ENCODE results near the gene FOS. TPM values are rescaled to one million over a fixed set of nuclear protein-coding genes. Genes with fewer than 3 reads are reported as not detected.

The FOS gene
- total and polyA plus RNA-seq, 2 of the 13 experiments (the other 11 are each of a cell fraction or from before 2014, with no cell fraction given) = 15.9 to 24.2 TPM

DNA sequence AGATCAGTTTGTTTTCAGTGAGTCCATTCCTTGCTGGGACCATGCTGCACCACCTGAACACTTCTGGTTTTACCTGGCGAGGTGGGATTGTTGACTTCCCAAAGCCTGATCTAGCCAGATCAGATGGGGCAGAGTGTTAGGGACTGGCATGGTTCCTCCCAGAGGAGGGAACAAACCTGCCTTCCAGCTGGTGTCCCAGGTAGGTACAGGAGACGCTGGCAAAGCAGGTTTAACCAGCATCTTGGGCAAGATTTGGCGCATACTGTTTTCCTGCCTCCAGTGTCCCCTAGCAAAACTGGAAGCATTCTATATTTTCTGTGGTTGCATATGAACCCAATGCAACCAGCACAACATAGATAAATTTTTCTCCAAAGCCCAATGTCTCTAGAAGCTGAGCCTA, 14.6 kb upstream of the FOS start:
- WGBS (ENCODE audit: low lambda C conversion rate) = 40% methylated on average over 3 of the region's 3 CpGs
- ChIA-PET CTCF (ENCODE audit: low intra/inter-chr PET ratio, low total read pairs) (no interaction called here), POLR2A (no interaction called here)
- no peak overlapping the region for H3K4me2 ChIP-seq (ENCODE audit: low read depth, low read length)
- H3K36me3 ChIP-seq (replicated peaks in 1 of 2; ENCODE audit: control insufficient read depth in 1 of 2, insufficient read depth in 2 of 2, low read length in 2 of 2) = no peaks in the 10 kb centered on the region
- no peaks in the 10 kb centered on the region for H4K20me1 ChIP-seq (ENCODE audit: insufficient read depth, low read length)
- TF ChIP-seq ZNF619 (CRISPR knock-in tag; IDR thresholded peaks at IDR 0.05) (no peak), ZMYM2 (CRISPR knock-in tag; IDR thresholded peaks at IDR 0.05) (no peak)
- TF ChIP-seq, protein P1, sequence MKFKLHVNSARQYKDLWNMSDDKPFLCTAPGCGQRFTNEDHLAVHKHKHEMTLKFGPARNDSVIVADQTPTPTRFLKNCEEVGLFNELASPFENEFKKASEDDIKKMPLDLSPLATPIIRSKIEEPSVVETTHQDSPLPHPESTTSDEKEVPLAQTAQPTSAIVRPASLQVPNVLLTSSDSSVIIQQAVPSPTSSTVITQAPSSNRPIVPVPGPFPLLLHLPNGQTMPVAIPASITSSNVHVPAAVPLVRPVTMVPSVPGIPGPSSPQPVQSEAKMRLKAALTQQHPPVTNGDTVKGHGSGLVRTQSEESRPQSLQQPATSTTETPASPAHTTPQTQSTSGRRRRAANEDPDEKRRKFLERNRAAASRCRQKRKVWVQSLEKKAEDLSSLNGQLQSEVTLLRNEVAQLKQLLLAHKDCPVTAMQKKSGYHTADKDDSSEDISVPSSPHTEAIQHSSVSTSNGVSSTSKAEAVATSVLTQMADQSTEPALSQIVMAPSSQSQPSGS (CRISPR knock-in tag; IDR thresholded peaks at IDR 0.05) = no peak
- no peaks in the 10 kb centered on the region for H3K79me2 ChIP-seq (ENCODE audit: insufficient read depth, low read length)
- FAIRE-seq (no peak), DNase-seq (ENCODE audit: low spot score) (no peak), ATAC-seq (no peak)
- no TSS peak for BruUV-seq (replicated peaks)
- peaks cover 31% of the 10 kb centered on the region for H3K4me1 ChIP-seq (ENCODE audit: insufficient read depth, low read length)
- no peak overlapping the region for H2AFZ ChIP-seq (ENCODE audit: low read length)
- in situ Hi-C loops (cut with HindIII; ENCODE audit: extremely low pct_ligation_motif_present, low pct_unique_long_range_greater_than_20kb) (no loop called here), intact Hi-C loops (cut with micrococcal nuclease; ENCODE audit: unreplicated experiment) (no loop called here)
- no peak overlapping the region for H3K27ac ChIP-seq (ENCODE audit: extremely low read length, insufficient read depth, low read length)
- no peak overlapping the region for H3K9ac ChIP-seq (ENCODE audit: insufficient read depth, low read depth, low read length)
- H3K4me3 ChIP-seq (replicated peaks in 1 of 3; ENCODE audit: insufficient read depth in 1 of 3, low read depth in 2 of 3, low read length in 3 of 3) = no peak overlapping the region
- H3K27me3 ChIP-seq (ENCODE audit: control insufficient read depth in 1 of 2, insufficient read depth in 2 of 2, low read length in 2 of 2) = peaks cover 2 to 37% of the 10 kb centered on the region in 2 experiments; a peak in 4 of 5 replicates
- no peaks in the 10 kb centered on the region for H3K9me3 ChIP-seq (ENCODE audit: low read length)

DNA sequence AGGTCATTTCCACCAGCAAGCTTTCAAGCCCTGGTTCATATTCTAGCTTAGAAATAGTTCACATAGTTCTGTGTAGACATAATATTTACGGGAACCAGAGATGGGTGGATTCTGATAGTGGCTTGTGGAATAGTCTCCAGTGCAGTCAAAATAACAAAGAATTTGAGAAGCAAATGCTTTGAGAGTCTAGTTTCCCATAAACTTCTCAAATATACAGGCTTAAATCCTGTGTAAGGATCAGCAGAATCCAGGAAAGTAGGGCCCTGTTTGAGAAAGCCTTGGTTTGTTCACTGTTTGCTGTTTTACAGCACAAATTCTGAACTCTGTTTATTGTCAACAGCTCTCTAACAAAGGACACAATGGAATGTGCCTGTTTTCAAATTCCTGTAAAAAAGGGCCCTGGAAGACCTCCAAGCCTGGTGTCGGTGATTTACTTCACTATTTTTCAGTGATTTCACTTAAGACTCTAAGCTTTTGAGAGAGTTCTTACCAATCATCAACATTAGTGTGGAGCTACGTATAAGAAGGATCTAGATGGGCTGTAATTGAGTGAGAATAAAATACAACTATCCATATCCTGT, 11.4 kb upstream of the FOS start:
- ChIA-PET POLR2A (interaction anchor here (0.9 to 1.6 kb wide), 2 partner anchors 8 to 11 kb away, joined by 4 read pairs; partner anchors contain the start of gene FOS), CTCF (ENCODE audit: low intra/inter-chr PET ratio, low total read pairs) (no interaction called here)
- no peak overlapping the region for H3K4me3 ChIP-seq (replicated peaks in 1 of 3; ENCODE audit: insufficient read depth in 1 of 3, low read depth in 2 of 3, low read length in 3 of 3)
- DNase-seq (ENCODE audit: low spot score) = no peak
- in situ Hi-C loops (cut with HindIII; ENCODE audit: extremely low pct_ligation_motif_present, low pct_unique_long_range_greater_than_20kb) = no loop called here
- no peaks in the 10 kb centered on the region for H3K36me3 ChIP-seq (replicated peaks in 1 of 2; ENCODE audit: control insufficient read depth in 1 of 2, insufficient read depth in 2 of 2, low read length in 2 of 2)
- no peaks in the 10 kb centered on the region for H4K20me1 ChIP-seq (ENCODE audit: insufficient read depth, low read length)
- no peaks in the 10 kb centered on the region for H3K79me2 ChIP-seq (ENCODE audit: insufficient read depth, low read length)
- BruUV-seq (replicated peaks) = no TSS peak
- TF ChIP-seq GTF2F1 (IDR thresholded peaks at IDR 0.05; ENCODE audit: low read length) (no peak), ZFYVE20 (CRISPR knock-in tag; IDR thresholded peaks at IDR 0.05; ENCODE audit: borderline replicate concordance, low read depth) (no peak), ZNF292 (CRISPR knock-in tag; IDR thresholded peaks at IDR 0.05; ENCODE audit: borderline replicate concordance, low read depth) (no peak), SOX13 (IDR thresholded peaks at IDR 0.05) (no peak), SOX13 (CRISPR knock-in tag; conservative IDR thresholded peaks at IDR 0.05 in 1 of 2, IDR thresholded peaks at IDR 0.05 in 1 of 2) (peak in 1 of 2 experiments; percentile 36; a peak in 1 of 4 replicates), HMG20A (CRISPR knock-in tag; IDR thresholded peaks at IDR 0.05; ENCODE audit: borderline replicate concordance) (no peak), ZNF367 (CRISPR knock-in tag; IDR thresholded peaks at IDR 0.05; ENCODE audit: borderline replicate concordance) (no peak), KDM5B (CRISPR knock-in tag; IDR thresholded peaks at IDR 0.05; ENCODE audit: borderline replicate concordance) (no peak)
- TF ChIP-seq, protein P2, sequence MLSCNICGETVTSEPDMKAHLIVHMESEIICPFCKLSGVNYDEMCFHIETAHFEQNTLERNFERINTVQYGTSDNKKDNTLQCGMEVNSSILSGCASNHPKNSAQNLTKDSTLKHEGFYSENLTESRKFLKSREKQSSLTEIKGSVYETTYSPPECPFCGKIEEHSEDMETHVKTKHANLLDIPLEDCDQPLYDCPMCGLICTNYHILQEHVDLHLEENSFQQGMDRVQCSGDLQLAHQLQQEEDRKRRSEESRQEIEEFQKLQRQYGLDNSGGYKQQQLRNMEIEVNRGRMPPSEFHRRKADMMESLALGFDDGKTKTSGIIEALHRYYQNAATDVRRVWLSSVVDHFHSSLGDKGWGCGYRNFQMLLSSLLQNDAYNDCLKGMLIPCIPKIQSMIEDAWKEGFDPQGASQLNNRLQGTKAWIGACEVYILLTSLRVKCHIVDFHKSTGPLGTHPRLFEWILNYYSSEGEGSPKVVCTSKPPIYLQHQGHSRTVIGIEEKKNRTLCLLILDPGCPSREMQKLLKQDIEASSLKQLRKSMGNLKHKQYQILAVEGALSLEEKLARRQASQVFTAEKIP (CRISPR knock-in tag; IDR thresholded peaks at IDR 0.05; ENCODE audit: borderline replicate concordance) = no peak
- intact Hi-C loops (cut with micrococcal nuclease; ENCODE audit: unreplicated experiment) = no loop called here
- no peak overlapping the region for H3K27ac ChIP-seq (ENCODE audit: extremely low read length, insufficient read depth, low read length)
- peaks cover 2 to 30% of the 10 kb centered on the region in 2 experiments; a peak in 4 of 5 replicates for H3K27me3 ChIP-seq (ENCODE audit: control insufficient read depth in 1 of 2, insufficient read depth in 2 of 2, low read length in 2 of 2)
- no peak overlapping the region for H2AFZ ChIP-seq (ENCODE audit: low read length)
- WGBS (ENCODE audit: low lambda C conversion rate) = 2% methylated on average over 3 of the region's 3 CpGs
- peak; percentile 34; the same call in 1 of the 3 replicates for ATAC-seq
- H3K9me3 ChIP-seq (ENCODE audit: low read length) = no peaks in the 10 kb centered on the region
- FAIRE-seq = no peak
- no peak overlapping the region; the same call in 1 of the 2 replicates for H3K4me2 ChIP-seq (ENCODE audit: low read depth, low read length)
- no peak overlapping the region for H3K9ac ChIP-seq (ENCODE audit: insufficient read depth, low read depth, low read length)
- peaks cover 15% of the 10 kb centered on the region for H3K4me1 ChIP-seq (ENCODE audit: insufficient read depth, low read length)
